ENCODE measurements around the gene ALDH4A1. TPM values are rescaled to one million over a fixed set of nuclear protein-coding genes. Genes with fewer than 3 reads are reported as not detected.
"Not testable (repeated sequence)": the region's sequence is repeated elsewhere in the genome, so short reads cannot be mapped to it uniquely, and the experiment has no call there.

The ALDH4A1 gene
- total RNA-seq, 2 experiments from 2014 or later: 2.5 to 3.3 TPM

DNA sequence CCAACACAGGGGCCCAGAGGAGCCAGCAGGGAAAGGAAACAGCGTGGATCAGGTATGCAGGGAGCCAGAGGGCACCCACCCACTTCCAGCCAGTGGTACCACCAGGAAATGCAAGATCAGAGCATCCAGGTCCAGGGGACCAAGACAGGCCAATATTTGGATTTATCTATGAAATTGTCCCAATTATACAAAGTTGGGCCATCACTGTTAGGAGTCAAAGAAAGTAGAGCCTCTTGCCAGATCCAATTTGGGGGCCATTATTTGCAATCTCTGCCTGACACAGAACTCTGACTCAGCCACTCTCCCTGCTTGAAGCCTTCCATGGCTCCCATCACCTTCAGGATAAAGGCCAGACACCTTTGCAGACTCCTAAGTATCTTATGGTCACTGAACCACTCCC lies 21.8 kb downstream of the ALDH4A1 start:
- H3K36me3 Mint-ChIP-seq: no peaks in the 10 kb centered on the region
- H3K27me3 Mint-ChIP-seq: no peaks in the 10 kb centered on the region
- H3K9me3 Mint-ChIP-seq: no peaks in the 10 kb centered on the region
- no peak overlapping the region for H3K27ac Mint-ChIP-seq
- POLR2A ChIA-PET: no interaction called here
- ATAC-seq (ENCODE audit: low read depth): no peak
- no peak for DNase-seq
- H3K4me3 Mint-ChIP-seq: no peak overlapping the region
- H3K4me1 Mint-ChIP-seq: no peaks in the 10 kb centered on the region

DNA sequence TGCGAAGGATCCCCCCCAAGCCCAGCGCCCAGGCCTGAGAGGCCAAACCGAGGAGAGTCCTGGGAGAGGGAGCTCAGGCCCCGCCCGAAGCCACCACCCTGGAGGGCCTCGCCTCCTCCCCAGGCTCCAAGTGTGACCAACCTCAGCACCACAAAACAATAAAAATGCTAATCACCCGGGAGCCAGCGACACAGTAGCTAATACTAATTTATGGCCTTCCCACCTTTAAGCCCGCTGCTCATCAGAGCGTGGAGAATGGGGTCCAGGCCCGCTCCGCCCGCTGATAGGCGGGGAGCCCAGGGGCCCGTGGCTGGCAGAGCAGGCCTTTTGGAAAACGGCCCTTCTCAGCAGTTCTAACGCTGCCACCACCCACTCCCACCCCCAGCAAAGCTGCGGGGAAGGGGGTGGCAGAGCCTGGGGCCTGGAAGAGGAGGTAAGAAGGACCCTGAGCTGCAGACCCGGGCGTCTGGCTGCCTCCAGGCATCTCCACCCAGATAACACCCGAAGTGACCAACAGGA lies 22.5 kb downstream of the ALDH4A1 start:
- no peak overlapping the region for H3K27ac Mint-ChIP-seq
- ATAC-seq (ENCODE audit: low read depth): no peak
- H3K36me3 Mint-ChIP-seq: no peaks in the 10 kb centered on the region
- POLR2A ChIA-PET: no interaction called here
- H3K27me3 Mint-ChIP-seq: no peaks in the 10 kb centered on the region
- H3K4me1 Mint-ChIP-seq: no peaks in the 10 kb centered on the region
- no peaks in the 10 kb centered on the region for H3K9me3 Mint-ChIP-seq
- no peak overlapping the region for H3K4me3 Mint-ChIP-seq
- DNase-seq: no peak

DNA sequence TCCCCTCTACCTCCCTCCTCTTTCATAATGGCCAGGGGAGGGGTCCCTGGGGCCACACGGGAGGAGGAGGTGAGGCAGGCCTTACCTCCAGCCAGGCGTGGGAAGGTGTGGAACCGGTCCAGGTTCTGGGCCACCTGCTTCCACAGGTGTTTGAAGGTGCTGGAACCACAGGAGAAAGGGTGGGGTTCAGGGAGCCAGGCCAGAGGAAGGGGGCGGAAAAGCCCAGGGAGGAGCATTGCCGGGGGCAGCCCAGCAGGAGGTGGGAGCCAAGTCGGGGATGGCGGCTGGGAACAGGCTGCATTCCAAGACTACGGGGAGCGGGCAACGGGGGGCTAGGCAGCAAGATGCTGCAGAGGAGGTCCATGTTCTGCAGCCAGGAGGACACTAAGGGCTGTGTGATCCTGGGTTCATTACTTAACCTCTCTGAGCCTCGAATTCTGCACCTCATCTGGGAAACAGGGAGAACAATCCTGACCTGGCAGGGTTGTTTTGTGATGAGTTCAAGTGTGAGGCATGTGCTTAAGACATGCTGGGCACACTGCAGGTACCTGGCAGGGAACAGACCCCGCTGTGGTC lies 23.1 kb downstream of the ALDH4A1 start:
- H3K36me3 Mint-ChIP-seq: no peaks in the 10 kb centered on the region
- H3K4me1 Mint-ChIP-seq: no peaks in the 10 kb centered on the region
- no peaks in the 10 kb centered on the region for H3K27me3 Mint-ChIP-seq
- ATAC-seq (ENCODE audit: low read depth): no peak
- POLR2A ChIA-PET: no interaction called here
- DNase-seq: no peak
- no peak overlapping the region for H3K27ac Mint-ChIP-seq
- H3K4me3 Mint-ChIP-seq: no peak overlapping the region
- no peaks in the 10 kb centered on the region for H3K9me3 Mint-ChIP-seq

DNA sequence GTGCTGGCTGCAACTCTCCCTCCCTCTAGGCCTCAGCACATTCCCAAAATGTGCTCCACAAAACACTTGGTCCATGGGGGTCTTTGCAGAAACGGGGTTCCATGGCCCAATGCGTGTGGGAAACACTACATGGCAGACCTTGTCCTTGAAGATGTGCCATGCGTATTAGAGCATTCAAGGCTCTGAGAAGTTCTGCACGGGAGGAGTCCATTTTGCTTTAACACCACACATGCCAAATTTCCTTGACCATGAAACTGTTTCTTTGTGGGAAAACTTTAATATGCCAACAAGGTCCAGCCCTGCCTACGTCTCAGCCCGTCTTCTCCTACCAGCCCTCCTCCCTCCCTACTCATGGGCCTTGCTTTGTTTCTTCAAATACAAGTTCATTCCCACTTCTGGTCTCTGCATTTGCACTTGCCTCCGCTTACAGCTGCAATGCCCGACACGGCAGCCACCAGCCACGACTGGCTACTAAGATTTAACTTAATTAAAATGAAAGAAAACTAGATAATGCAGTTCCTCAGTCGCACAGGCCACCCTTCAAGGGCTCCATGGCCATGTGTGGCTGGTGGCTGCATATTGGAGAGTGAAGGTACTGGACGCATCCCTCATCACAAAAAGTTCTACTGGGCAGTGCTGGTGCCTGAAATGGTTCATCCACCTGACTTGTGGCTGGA lies 23.7 kb downstream of the ALDH4A1 start:
- ATAC-seq (ENCODE audit: low read depth) (no peak), DNase-seq (no peak)
- Mint-ChIP-seq H3K4me1 (no peaks in the 10 kb centered on the region), H3K27me3 (no peaks in the 10 kb centered on the region), H3K4me3 (no peak overlapping the region), H3K27ac (no peak overlapping the region), H3K9me3 (no peaks in the 10 kb centered on the region), H3K36me3 (no peaks in the 10 kb centered on the region)
- POLR2A ChIA-PET: no interaction called here

DNA sequence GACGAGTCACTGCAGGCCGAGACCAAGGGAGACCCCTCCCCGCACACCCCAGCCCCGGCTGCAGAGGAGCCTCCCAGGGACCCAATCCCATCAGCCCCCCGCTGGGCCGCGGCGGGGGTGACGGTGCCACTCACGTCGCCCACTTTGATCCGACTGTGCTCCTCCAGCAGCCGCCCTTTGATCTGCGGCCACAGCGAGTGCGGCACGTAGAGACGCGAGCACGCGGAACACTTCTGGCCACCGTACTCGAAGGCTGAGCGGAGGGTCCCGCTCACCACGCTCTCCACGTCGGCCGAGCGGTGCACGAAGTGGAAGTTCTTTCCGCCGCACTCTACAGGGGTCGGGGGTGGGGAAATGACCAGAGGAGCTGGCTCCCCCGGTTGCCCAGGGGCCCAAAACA lies 25.1 kb downstream of the ALDH4A1 start:
- Mint-ChIP-seq H3K4me3 (no peak overlapping the region), H3K4me1 (no peaks in the 10 kb centered on the region)
- POLR2A ChIA-PET: no interaction called here

DNA sequence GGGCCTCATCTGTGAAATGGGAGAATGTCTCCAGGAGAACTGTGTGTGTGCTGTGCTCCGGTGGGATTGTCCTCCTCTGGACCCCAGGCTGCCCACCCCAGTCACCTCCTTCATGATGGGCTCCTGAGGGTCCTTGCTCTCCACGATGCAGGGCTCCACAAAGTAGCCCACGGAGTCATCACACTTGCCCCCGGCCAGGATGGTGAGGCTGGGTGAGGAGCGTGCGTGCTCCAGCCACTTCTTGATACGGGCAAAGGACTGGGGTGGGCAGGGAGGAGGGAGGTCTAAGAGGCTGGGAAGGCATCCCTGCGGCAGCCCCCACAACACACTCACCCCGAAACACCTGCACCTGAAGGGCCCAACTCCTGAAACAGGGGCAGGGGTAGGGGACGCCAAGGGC lies 26.1 kb downstream of the ALDH4A1 start:
- Mint-ChIP-seq H3K27me3 (no peaks in the 10 kb centered on the region), H3K9me3 (no peaks in the 10 kb centered on the region), H3K4me1 (no peaks in the 10 kb centered on the region), H3K4me3 (no peak overlapping the region), H3K27ac (no peak overlapping the region), H3K36me3 (no peaks in the 10 kb centered on the region)
- DNase-seq (no peak), ATAC-seq (ENCODE audit: low read depth) (no peak)
- POLR2A ChIA-PET: no interaction called here

More for the DNA sequence above, 25.1 kb downstream of the ALDH4A1 start:
- Mint-ChIP-seq H3K27ac (no peak overlapping the region), H3K27me3 (no peaks in the 10 kb centered on the region), H3K36me3 (no peaks in the 10 kb centered on the region), H3K9me3 (no peaks in the 10 kb centered on the region)
- DNase-seq (no peak), ATAC-seq (ENCODE audit: low read depth) (no peak)

DNA sequence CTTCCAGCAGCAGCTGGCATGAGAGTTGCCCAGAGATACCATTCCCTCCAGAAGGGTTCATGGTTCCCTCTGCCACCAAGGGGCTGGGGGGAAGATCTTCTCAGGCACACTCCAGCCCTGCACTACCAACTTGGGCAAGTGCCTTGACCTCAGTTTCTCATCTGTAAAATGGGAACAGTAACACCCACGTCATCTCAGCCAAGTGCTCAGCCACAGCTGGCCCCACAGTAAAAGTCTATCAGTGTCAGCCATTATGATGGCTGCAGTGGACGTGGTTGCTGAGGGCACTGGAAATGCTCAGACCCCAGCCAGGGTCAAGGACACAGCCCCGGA lies 26.6 kb downstream of the ALDH4A1 start:
- Mint-ChIP-seq H3K4me3 (no peak overlapping the region), H3K27ac (no peak overlapping the region), H3K9me3 (no peaks in the 10 kb centered on the region), H3K27me3 (no peaks in the 10 kb centered on the region), H3K4me1 (no peaks in the 10 kb centered on the region), H3K36me3 (no peaks in the 10 kb centered on the region)
- POLR2A ChIA-PET: no interaction called here
- DNase-seq (no peak), ATAC-seq (ENCODE audit: low read depth) (no peak)

DNA sequence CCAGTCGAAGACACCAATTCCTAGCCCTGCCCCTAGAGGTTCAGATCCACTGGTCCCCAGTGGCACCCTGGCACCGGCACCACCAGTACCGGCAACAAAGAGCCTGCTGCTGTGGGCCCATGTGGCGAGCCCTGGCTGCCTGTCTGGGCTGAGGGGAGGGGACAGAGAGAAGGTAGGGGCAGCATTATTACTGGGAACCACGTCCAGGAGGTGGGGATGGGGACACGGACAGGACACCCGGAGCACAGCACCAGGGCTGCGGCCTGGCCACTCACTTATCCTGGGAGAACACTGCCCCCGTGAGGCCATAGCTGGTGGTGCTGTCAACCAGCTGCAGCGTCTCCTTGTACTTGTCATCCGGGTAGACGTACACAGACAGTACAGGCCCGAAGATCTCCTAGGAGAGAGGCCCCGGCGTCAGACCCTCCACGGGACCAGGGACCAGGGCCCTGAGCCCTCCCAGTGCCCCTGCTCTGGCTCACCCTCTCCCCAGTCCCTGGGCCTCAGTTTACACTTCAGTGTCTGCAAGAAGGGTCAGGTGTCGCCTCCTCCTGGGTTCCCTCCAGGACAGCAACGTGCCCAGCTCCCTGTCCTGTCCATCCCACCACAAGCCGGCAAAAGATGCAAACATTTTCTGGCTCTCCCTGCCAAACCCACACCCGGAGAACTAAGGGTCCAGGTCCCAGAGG lies 27.1 kb downstream of the ALDH4A1 start:
- H3K36me3 Mint-ChIP-seq: no peaks in the 10 kb centered on the region
- no peak overlapping the region for H3K4me3 Mint-ChIP-seq
- POLR2A ChIA-PET: no interaction called here
- no peaks in the 10 kb centered on the region for H3K27me3 Mint-ChIP-seq
- H3K9me3 Mint-ChIP-seq: no peaks in the 10 kb centered on the region
- H3K27ac Mint-ChIP-seq: no peak overlapping the region
- DNase-seq (peak; percentile 69), ATAC-seq (ENCODE audit: low read depth) (peak; percentile 51)
- no peaks in the 10 kb centered on the region for H3K4me1 Mint-ChIP-seq

DNA sequence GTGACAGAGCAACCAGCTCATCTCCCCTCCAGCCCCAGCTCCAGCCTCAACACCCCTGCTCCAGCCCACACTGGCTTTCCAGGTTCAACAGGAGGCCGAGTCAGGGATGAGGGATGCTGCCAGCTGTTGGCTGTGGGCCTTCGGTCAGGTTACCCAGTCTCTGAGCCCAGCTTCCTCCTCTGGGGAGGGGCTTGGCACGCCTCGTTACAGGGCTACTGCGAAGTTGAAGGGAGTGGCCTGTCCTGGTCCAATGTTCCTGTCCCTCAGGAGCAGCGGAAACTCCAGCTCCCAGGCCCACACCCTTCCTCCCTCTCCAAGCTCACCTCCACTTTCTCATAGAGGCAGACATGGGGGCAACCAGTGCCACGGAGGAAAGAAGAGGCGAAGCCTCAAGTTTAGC lies 27.8 kb downstream of the ALDH4A1 start:
- no peak for ATAC-seq (ENCODE audit: low read depth)
- Mint-ChIP-seq H3K9me3 (no peaks in the 10 kb centered on the region), H3K4me3 (no peak overlapping the region), H3K27me3 (no peaks in the 10 kb centered on the region), H3K36me3 (no peaks in the 10 kb centered on the region), H3K4me1 (no peaks in the 10 kb centered on the region), H3K27ac (no peak overlapping the region)
- DNase-seq: no peak
- POLR2A ChIA-PET: no interaction called here

DNA sequence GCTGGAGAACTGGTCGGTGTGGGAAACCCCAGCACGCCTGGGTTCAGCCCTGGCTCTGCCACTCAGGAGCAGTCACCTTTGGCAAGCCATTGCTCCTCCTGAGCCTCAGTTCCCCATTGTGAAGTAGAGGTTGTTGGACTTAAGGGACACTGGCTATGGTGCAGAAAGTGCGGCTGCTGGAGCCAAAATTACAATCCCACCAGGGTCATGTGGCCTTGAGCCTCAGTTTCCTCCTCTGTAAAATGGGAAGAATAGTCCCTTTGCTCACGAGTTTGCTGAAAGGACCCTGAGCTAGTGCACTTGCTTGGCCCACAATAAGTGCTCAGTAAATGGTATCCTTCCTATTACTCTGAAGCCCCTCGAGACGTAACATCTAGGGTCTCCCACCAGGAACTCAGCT lies 28.3 kb downstream of the ALDH4A1 start:
- POLR2A ChIA-PET: no interaction called here
- no peaks in the 10 kb centered on the region for H3K36me3 Mint-ChIP-seq
- no peaks in the 10 kb centered on the region for H3K4me1 Mint-ChIP-seq
- no peak overlapping the region for H3K27ac Mint-ChIP-seq
- no peak overlapping the region for H3K4me3 Mint-ChIP-seq
- H3K9me3 Mint-ChIP-seq: no peaks in the 10 kb centered on the region
- DNase-seq (no peak), ATAC-seq (ENCODE audit: low read depth) (no peak)
- H3K27me3 Mint-ChIP-seq: no peaks in the 10 kb centered on the region

DNA sequence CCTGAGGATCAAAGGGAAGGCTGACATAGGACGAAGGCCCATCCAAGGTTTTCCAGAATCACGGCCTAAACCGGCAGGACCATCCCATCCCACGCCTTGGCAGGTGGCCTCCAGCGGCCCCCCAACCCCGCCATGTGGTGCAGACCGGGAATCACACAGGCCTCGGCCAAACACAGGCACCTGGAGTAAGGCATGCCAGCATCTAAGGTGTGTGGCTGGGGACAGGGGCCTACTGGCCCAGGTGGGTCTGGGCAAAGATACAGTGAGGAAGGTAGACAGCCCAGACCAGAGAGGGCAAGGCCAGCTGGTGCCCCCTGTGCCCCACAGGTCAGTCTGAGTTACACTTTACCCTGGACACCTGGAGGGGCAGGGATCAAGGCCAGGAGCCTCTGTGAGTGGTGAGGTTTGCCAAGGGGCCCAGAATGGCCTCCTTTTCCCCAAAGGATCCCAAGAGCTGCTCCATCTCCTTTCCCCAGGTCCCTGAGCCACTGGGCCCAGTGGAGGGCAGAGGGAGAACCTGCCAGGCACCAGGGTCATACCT lies 30.2 kb downstream of the ALDH4A1 start:
- ATAC-seq (ENCODE audit: low read depth) (no peak), DNase-seq (no peak)
- no peaks in the 10 kb centered on the region for H3K9me3 Mint-ChIP-seq
- H3K4me3 Mint-ChIP-seq: no peak overlapping the region
- no peaks in the 10 kb centered on the region for H3K36me3 Mint-ChIP-seq
- H3K27ac Mint-ChIP-seq: no peak overlapping the region
- H3K27me3 Mint-ChIP-seq: no peaks in the 10 kb centered on the region
- POLR2A ChIA-PET: no interaction called here
- H3K4me1 Mint-ChIP-seq: no peaks in the 10 kb centered on the region

DNA sequence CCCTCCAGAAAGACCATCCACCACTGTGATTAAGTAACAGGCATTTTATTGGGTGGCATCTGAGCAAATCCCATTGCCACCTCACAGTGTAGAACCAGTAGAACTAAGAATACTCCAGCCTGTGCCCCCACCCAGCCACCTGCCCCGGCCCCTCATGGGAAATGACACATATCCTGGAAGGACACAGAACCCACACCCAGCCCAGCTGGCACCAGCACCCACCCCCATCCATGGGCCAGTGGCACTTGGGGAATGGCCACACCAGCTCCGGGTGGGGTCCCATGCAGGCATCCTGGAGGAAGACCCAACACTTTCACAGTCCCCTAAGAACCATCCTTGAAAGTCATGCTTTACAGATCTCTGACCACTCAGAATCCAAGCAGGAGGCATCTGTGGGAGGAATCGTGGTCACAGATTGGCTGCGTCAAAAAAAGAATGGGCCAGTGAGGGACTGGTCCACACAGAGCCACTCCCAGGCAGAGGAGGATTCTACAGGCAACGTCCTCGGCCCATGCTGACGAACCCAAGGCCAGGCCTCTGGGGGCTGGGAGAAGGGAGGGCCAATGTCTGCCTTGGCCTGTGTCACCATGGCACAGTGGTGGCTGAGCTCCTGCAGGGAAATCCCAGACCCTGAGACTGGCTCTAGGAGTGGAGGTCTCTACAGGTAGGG lies 30.8 kb downstream of the ALDH4A1 start:
- POLR2A ChIA-PET: no interaction called here
- ATAC-seq (ENCODE audit: low read depth) (no peak), DNase-seq (no peak)
- H3K27me3 Mint-ChIP-seq: no peaks in the 10 kb centered on the region
- H3K9me3 Mint-ChIP-seq: no peaks in the 10 kb centered on the region
- no peak overlapping the region for H3K4me3 Mint-ChIP-seq
- no peak overlapping the region for H3K27ac Mint-ChIP-seq
- no peaks in the 10 kb centered on the region for H3K36me3 Mint-ChIP-seq
- no peaks in the 10 kb centered on the region for H3K4me1 Mint-ChIP-seq

DNA sequence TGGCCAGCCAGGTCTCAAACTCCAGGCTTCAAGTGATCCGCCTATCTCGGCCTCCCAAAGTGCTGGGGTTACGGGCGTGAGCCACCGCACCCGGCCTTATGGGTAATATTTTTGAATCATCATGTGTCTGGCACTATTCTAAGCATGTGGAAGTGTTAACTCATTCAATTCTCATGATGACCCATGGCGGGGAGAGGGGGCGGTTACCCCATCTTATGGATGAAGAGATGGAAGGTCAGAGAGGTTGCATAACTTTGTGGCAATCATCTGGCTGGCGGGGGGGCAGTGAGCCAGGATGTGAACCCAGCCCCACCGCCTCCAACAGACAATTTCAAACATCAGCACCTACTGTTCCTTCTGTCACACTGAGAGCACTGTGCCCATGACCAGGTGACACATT lies 31.4 kb downstream of the ALDH4A1 start:
- H3K4me1 Mint-ChIP-seq: no peaks in the 10 kb centered on the region
- DNase-seq (no peak), ATAC-seq (ENCODE audit: low read depth) (no peak)
- POLR2A ChIA-PET: no interaction called here
- no peaks in the 10 kb centered on the region for H3K27me3 Mint-ChIP-seq
- H3K27ac Mint-ChIP-seq: no peak overlapping the region
- H3K36me3 Mint-ChIP-seq: no peaks in the 10 kb centered on the region
- no peaks in the 10 kb centered on the region for H3K9me3 Mint-ChIP-seq
- no peak overlapping the region for H3K4me3 Mint-ChIP-seq

DNA sequence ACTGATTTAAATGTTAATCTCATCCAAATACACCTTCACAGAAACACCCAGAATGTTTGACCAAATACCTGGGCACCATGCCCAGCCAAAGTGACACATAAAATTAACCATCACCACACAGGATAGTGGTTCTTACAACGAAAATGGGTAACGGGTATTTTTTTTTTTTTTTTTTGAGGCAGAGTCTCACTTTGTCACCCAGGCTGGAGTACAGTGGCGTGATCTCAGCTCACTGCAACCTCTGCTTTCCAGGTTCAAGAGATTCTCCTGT lies 31.8 kb downstream of the ALDH4A1 start:
- H3K27me3 Mint-ChIP-seq: not testable (repeated sequence)

More for the DNA sequence above, 31.8 kb downstream of the ALDH4A1 start:
- DNase-seq; H3K27ac Mint-ChIP-seq; POLR2A ChIA-PET; H3K4me3 Mint-ChIP-seq; ATAC-seq (ENCODE audit: low read depth); H3K36me3 Mint-ChIP-seq; H3K9me3 Mint-ChIP-seq; H3K4me1 Mint-ChIP-seq: not testable (repeated sequence)
